HG03460 (cell line): ENCODE data around the gene USP44.

Source experiments
- ATAC-seq: cut with Tn5 transposase; IDR thresholded peaks from one replicate; pipeline ENCODE4 v1.9.1; 2021; ENCODE audit not compliant: unreplicated experiment

USP44 gene

DNA sequence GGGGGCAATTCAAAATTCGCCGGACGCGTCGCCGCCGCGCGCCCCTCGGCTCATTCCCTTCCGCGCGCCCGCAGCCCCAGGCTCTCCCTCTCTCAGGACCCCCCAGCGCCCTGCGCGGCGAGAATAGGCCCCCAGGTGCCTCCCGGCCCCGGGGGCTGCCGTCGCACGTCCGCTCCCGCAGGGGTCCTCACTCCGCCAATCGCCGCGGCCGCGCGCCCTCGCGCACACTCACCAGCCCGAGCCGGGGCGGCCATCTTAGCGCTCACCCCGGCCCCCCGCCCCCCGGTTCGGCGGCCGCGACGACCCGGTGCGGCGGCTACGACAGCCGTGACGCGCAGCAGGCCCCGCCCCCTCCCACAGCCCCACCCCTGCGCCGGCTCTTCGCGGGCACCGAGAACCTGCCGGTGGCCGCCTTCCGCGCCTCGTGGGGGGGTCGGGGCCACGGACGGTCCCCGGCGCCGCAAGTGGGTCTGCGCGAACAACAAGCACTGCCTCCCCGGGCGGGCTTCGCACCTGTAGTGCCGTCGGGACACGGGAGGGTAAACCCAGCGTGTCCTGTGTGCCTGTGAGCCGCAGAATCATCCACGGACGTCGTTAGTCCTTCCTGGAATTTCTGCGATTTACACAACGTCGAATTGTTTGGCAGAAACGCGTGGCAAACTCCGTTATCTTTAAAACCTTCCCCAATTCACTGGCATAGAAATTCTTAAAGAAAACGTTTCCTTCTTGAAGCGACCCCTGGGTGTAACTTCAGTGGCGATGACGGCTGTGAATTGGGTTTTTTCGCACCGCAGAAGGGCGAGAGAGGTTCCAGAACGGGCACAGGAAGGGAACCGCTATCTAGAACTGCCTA, 2.5 kb downstream of the USP44 start:
- no peak for ATAC-seq

GRCh38 chr12:95548056-95548538, 3.2 kb downstream of the USP44 start:
- ATAC-seq: no peak

GRCh38 chr12:95547522-95548055, 3.7 kb downstream of the USP44 start:
- no peak for ATAC-seq

- ATAC-seq: no peak
Measured at GRCh38 chr12:95546491-95546813, 4.8 kb downstream of the USP44 start.

GRCh38 chr12:95545731-95546490, 5.4 kb downstream of the USP44 start:
- ATAC-seq: no peak

- no peak for ATAC-seq
Measured at GRCh38 chr12:95545303-95545702, 6.0 kb downstream of the USP44 start.

DNA sequence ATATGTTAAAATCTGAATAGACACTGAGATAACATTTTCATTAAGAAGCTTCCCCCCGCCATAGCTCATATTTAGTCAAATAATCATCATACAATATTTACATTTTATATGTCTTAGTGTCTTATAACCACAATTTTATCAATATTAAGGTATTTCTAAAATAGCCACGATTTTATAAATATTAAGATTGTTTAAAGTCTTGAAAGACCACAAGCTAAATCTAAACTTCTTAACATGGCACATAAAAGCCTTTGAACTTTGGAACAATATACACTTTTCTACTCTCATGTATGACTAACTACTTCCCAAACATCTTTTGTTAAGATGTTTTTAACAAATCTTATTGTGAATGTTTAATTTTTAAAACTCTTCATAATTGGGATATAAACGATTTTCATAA, 6.5 kb downstream of the USP44 start:
- ATAC-seq: no peak

GRCh38 chr12:95543305-95543704, 8.0 kb downstream of the USP44 start:
- no peak for ATAC-seq

- ATAC-seq: no peak
Measured at GRCh38 chr12:95541436-95541835, 9.8 kb downstream of the USP44 start.

DNA sequence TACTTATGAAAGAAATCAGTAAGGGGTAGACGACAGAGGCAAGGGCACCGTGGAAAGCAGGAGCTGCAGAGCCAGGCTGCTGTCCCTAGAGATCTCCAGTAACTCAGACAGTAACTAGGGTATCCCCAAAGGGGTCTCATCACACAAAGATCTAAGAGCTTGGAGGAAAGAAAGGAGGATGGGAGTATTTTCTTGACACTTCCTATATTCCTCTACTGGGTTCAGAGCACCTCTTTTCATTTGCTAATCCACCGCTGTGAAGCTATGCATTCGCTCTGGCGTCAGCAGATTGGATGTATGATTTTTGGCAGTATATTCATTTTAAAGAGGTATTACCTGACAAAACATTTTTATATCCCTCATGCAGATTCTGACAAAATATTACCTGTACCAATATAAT, 12.6 kb downstream of the USP44 start:
- ATAC-seq: no peak

DNA sequence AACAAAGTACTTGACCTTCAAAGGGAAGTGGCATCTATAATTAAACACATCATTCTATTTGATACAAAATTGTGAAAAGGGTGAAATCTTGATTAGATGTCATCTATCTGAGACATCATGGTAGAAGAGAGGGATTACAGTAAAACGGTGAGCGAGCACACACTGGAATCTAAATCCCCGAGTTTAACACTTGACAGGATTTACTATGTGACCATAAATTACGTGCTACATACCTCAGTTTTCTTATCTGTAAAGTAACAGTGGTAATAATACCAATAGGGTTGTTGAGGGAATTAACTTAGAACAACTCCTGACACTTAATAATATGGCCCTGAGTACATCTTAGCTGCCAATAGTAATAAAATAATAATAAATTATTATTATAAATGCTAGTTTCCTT, 13.3 kb downstream of the USP44 start:
- no peak for ATAC-seq

DNA sequence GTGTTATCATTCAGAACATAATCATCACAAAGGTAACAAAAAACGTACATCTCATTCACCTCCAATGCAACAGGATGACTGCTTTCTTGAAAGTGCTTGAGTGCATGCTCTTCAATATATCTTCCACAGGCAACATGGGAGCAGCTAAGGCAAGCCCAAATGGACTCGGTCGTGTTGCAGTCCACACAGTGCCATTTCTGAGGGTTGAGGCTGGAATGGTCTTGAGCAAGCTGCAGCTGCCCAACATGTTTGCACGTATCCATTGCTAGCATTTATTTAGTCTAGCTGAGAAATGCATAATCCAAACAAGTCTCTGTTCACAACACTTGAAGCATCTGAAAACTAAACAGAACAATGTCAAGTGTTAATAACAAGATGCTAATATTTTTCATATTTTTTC, 17.3 kb downstream of the USP44 start:
- ATAC-seq: no peak

DNA sequence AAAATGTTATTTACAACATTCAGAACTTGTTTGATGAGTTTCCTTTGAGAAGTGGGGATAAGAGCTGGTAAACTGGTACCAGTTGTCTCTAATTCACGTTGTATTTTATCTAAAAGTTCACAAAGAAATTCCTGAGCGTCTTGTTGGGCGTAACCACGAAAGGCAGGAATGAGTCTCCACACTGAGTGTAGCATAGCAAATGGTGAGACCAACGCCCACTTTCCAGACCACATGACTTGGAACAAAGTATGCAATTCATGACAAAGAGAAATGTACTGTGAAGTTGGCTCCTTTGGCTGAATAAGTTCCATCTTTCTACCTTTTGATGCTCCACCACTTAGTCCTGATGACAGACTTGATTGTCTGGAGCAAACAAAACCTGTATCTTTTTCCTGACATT, 18.4 kb downstream of the USP44 start:
- no peak for ATAC-seq

DNA sequence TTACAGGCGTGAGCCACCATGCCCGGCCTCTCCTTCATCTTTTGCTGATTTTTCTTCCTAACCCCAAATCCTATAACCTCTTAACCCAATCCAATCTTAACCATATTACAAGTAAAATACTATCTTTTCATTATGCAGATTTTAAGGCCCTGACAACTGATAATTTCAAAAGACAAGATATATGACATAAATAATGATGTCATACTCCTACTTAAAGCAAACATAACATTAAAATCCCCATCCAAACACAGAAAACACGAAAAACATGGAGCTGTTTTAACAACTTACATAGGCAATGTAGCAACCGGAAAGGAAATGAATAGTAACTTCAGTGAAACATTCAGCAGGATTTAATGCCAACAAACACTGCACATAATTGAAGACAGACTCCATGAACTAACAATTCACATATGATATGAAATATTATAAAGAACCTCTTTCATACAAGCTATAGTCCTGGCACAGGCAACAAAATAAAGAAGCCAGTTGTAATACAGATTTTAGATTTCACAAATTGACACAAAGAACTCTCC, 21.5 kb downstream of the USP44 start:
- no peak for ATAC-seq

- ATAC-seq: no peak
Measured at GRCh38 chr12:95528431-95528830, 22.8 kb downstream of the USP44 start.

- ATAC-seq: no peak
Measured at GRCh38 chr12:95522692-95523091, 28.6 kb downstream of the USP44 start.

DNA sequence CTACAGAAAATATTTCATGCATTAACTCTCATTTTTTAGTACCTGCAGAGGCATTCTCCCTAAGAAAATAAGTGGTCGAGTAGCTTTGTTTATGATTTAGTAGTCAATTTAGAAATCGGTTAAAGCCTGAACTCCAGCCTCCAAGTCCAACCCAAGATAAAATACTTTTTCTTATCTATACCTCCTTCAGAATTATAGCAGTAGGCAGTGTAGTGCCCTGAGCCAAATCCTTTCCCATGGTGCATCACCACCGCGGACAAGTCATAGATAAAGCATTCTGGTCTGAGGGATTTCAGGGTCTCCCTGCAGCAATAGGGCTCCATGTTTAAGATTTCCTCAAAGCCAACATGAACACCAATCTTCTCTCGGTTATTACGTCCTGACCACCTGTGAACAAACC, 30.5 kb downstream of the USP44 start:
- ATAC-seq: no peak

GRCh38 chr12:95518944-95519343, 32.3 kb downstream of the USP44 start:
- ATAC-seq: no peak

DNA sequence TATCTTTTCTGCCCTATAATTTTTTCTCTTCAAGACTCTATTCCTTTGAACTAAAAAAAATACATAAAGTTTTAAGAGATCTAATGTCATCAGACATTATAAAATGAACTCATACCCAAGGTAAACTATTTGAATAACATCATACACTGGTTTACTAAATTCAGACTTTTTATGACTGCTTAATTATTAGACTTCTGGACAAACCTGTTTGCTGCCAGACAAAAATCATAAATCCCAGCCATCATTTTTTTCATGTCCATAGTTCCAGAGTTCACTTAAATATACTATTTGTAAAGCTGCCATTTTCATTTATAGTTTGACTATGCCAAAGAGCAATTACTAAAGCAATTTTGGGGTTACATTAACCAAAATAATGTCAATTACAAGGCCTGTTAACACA, 34.0 kb downstream of the USP44 start:
- no peak for ATAC-seq

- ATAC-seq: no peak
Measured at GRCh38 chr12:95516757-95517156, 34.5 kb downstream of the USP44 start.

DNA sequence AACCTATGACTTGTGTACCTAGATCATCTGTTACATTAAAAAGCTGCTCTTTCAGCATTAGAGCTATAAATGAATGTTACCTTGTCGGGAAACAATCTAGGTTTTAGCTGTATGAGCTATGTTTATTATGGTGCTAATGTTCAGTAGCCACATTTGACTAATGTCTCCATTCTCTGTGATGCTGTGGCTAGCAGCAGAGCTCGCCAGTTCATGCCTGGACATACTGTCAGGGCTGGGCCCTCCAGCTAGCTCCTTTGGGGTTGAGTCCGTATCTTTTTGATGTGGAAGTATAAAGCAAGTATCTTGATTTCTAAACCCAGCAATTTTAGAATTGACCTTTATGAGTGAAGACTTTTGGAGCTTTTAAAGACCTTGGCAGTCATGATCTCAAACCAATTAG, 36.1 kb downstream of the USP44 start:
- no peak for ATAC-seq

DNA sequence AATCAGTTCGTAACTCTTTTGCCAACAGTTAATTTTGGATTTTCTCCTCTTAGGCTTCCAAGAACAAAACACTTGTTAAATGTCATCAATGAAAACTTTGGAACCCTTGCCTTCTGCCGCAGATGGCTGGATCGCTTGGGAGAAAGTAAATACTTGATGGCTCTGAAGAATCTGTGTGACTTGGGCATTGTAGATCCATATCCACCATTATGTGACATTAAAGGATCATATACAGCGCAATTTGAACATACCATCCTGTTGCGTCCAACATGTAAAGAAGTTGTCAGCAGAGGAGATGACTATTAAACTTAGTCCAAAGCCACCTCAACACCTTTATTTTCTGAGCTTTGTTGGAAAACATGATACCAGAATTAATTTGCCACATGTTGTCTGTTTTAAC, 37.7 kb downstream of the USP44 start:
- ATAC-seq: no peak
